H1 (cell line): ENCODE measurements around the gene CLPTM1L. TPM values are rescaled to one million over a fixed set of nuclear protein-coding genes. Genes with fewer than 3 reads are reported as not detected.

Source experiments
- ASH2L ChIP-seq: fragments of 200-600, 300-600 bp; sonication (generic); IDR thresholded peaks from one replicate; pipeline ENCODE4 v1.7.1; 2017; ENCODE audit warnings: low read length
- ATF3 ChIP-seq: IDR thresholded peaks from 2 replicates; pipeline ENCODE4 v1.6.1; 2011; ENCODE audit warnings: low read depth, mild to moderate bottlenecking, low read length; ENCODE audit not compliant: insufficient read depth
- BACH1 ChIP-seq: IDR thresholded peaks from 2 replicates; pipeline ENCODE4 v1.6.1; 2012; ENCODE audit warnings: low read length, improper control_type of control experiment
- CBX8 ChIP-seq: fragments of 300-800, 300-1000 bp; sonication (generic); IDR thresholded peaks from 2 replicates; pipeline ENCODE4 v1.7.1; 2016; ENCODE audit warnings: low read depth, low read length, borderline replicate concordance
- CEBPB ChIP-seq: IDR thresholded peaks from 2 replicates; pipeline ENCODE4 v1.6.1; 2012; ENCODE audit warnings: low read depth, low read length
- CHD1 ChIP-seq: IDR thresholded peaks from 2 replicates; pipeline ENCODE4 v1.6.1; 2012; ENCODE audit warnings: low read depth, low read length, improper control_type of control experiment
- CHD2 ChIP-seq: IDR thresholded peaks from 2 replicates; pipeline ENCODE4 v1.6.1; 2012; ENCODE audit warnings: low read length, improper control_type of control experiment
- EGR1 ChIP-seq: IDR thresholded peaks from 2 replicates; pipeline ENCODE4 v1.6.1; 2011; ENCODE audit warnings: low read depth, low read length, borderline replicate concordance
- GTF2F1 ChIP-seq: IDR thresholded peaks from 2 replicates; pipeline ENCODE4 v1.6.1; 2012; ENCODE audit warnings: low read depth, low read length, improper control_type of control experiment, borderline replicate concordance
- JUN ChIP-seq: IDR thresholded peaks from 2 replicates; pipeline ENCODE4 v1.6.1; 2011; ENCODE audit warnings: low read depth, mild to moderate bottlenecking, improper control_type of control experiment, low read length
- KDM1A ChIP-seq: fragments of 200-600, 300-600 bp; sonication (generic); IDR thresholded peaks from 2 replicates; pipeline ENCODE4 v1.7.1; 2016; ENCODE audit warnings: mild to moderate bottlenecking, low read length, borderline replicate concordance
- KDM4A ChIP-seq: IDR thresholded peaks from one replicate; pipeline ENCODE4 v1.7.1; 2012; ENCODE audit warnings: low read depth, mild to moderate bottlenecking, moderate library complexity, low read length, inconsistent platforms; ENCODE audit not compliant: severe bottlenecking
- MAFK ChIP-seq: IDR thresholded peaks from 2 replicates; pipeline ENCODE4 v1.6.1; 2012; ENCODE audit warnings: low read depth, mild to moderate bottlenecking, improper control_type of control experiment, low read length
- MAX ChIP-seq: IDR thresholded peaks from 2 replicates; pipeline ENCODE4 v1.6.1; 2012; ENCODE audit warnings: inconsistent platforms
- NANOG ChIP-seq: IDR thresholded peaks from 2 replicates; pipeline ENCODE4 v1.6.1; 2011; ENCODE audit warnings: low read length, low read depth, mild to moderate bottlenecking, inconsistent platforms; ENCODE audit not compliant: insufficient read depth, poor library complexity, severe bottlenecking
- NRF1 ChIP-seq: IDR thresholded peaks from 2 replicates; pipeline ENCODE4 v1.6.1; 2011; ENCODE audit warnings: mild to moderate bottlenecking, low read depth, low read length, improper control_type of control experiment
- POLR2A ChIP-seq, 2 experiments: IDR thresholded peaks; 1 replicate in 1 of 2; 2 replicates in 1 of 2; pipeline ENCODE4 v1.6.1; 2011; ENCODE audit warnings: low read depth in 2 of 2, low read length in 2 of 2, mild to moderate bottlenecking in 2 of 2; ENCODE audit errors: control extremely low read depth in 1 of 2
- RAD21 ChIP-seq, 2 experiments: IDR thresholded peaks in 1 of 2; conservative IDR thresholded peaks in 1 of 2; 2 replicates each; pipeline ENCODE4 v1.6.1; 2011; ENCODE audit warnings: low read depth in 2 of 2, low read length in 2 of 2, improper control_type of control experiment in 1 of 2, inconsistent platforms in 1 of 2, mild to moderate bottlenecking in 1 of 2, moderate library complexity in 1 of 2
- SP2 ChIP-seq: IDR thresholded peaks from 2 replicates; pipeline ENCODE4 v1.6.1; 2012; ENCODE audit warnings: mild to moderate bottlenecking, low read length, inconsistent platforms
- SP4 ChIP-seq: IDR thresholded peaks from 2 replicates; pipeline ENCODE4 v1.6.1; 2012; ENCODE audit warnings: low read length, inconsistent platforms
- TBP ChIP-seq: IDR thresholded peaks from 2 replicates; pipeline ENCODE4 v1.6.1; 2011; ENCODE audit warnings: low read depth, low read length, improper control_type of control experiment
- USF2 ChIP-seq: IDR thresholded peaks from 2 replicates; pipeline ENCODE4 v1.6.1; 2011; ENCODE audit warnings: low read length, improper control_type of control experiment
- YY1 ChIP-seq: IDR thresholded peaks from 2 replicates; pipeline ENCODE4 v1.6.1; 2011; ENCODE audit warnings: low read depth, mild to moderate bottlenecking, low read length
- polyA plus RNA-seq, 7 experiments: library from polyadenylated mRNA; depleted of rRNA in 3 of 7; stranded (reverse) in 5 of 7; unstranded in 2 of 7; fragments of >200 nt in 5 of 7; fragments of 200-250 nt in 2 of 7; gene quantifications; 1 replicate in 5 of 7; 2 replicates in 1 of 7; 4 replicates in 1 of 7; pipeline versions ENCODE4 v1.2.1 to v1.2.3, GENCODE V29; 2011 to 2013; ENCODE audit warnings: missing spikeins in 2 of 7, mixed read lengths in 2 of 7
- total RNA-seq: library from RNA; stranded (reverse); fragmentation: NEBNext Ultra II Directional; extraction: Animal tissue kit (Norgen Biotek cat#: 25700); gene quantifications from 2 replicates; pipeline ENCODE4 v1.2.1, GENCODE V29; 2021

Gene CLPTM1L
- total and polyA plus RNA-seq, 2 of the 8 experiments (the other 6 are each of a cell fraction or from before 2014, with no cell fraction given) = 102 to 119 TPM

- TF ChIP-seq MAX = peak; percentile 43
- no peak for TF ChIP-seq SP4
- no peak for TF ChIP-seq KDM1A
- no peak for TF ChIP-seq EGR1
- peak; percentile 74 for TF ChIP-seq NRF1
- no peak for TF ChIP-seq YY1
- peak; percentile 40; the same call in 1 of the 2 replicates for TF ChIP-seq CHD2
- no peak for TF ChIP-seq CBX8
- no peak for TF ChIP-seq CHD1
- peak; percentile 94 for TF ChIP-seq ATF3
- peak; percentile 56; the same call in 1 of the 2 replicates for TF ChIP-seq TBP
- TF ChIP-seq MAFK = no peak
- TF ChIP-seq KDM4A = peak; percentile 100
- TF ChIP-seq POLR2A (IDR thresholded peaks at IDR 0.05; ENCODE audit: control extremely low read depth in 1 of 2, low read depth in 2 of 2, low read length in 2 of 2) = peak in 1 of 2 experiments; percentile 55; a peak in 2 of 3 replicates
- TF ChIP-seq ASH2L = no peak
- TF ChIP-seq NANOG = peak; percentile 40
- no peak for TF ChIP-seq SP2
- TF ChIP-seq JUN = no peak
- TF ChIP-seq BACH1 = no peak
- TF ChIP-seq USF2 = no peak
- TF ChIP-seq GTF2F1 = no peak
- no peak for TF ChIP-seq RAD21 (IDR thresholded peaks at IDR 0.05 in 1 of 2, conservative IDR thresholded peaks at IDR 0.05 in 1 of 2; ENCODE audit: low read depth in 2 of 2, low read length in 2 of 2)
- TF ChIP-seq CEBPB = no peak
Measured at GRCh38 chr5:1344975-1345838, at the start of gene CLPTM1L (continued).
